Body of pancreas (tissue), 4 donors: ENCODE data around the gene ANTXRL. TPM values are rescaled to one million over a fixed set of nuclear protein-coding genes. Genes with fewer than 3 reads are reported as not detected.
"Not testable (repeated sequence)": the region's sequence is repeated elsewhere in the genome, so short reads cannot be mapped to it uniquely, and the experiment has no call there.

Source experiments
- ATAC-seq: fragments of 150-250 bp; one replicate; pipeline ENCODE4 v1.9.1; 2016
- DNase-seq, 4 donors: peaks; one replicate each; pipeline ENCODE4 v3.0.0-alpha.2; 2019
- H3K27ac ChIP-seq, 4 donors: fragments of 200-600 bp; sonication (generic); 1 replicate in 3 of 4; 2 replicates in 1 of 4; pipeline versions ENCODE4 v1.5.1 to v1.6.1; 2016 to 2019; ENCODE audit warnings: mild to moderate bottlenecking in 1 of 4, mixed read lengths in 1 of 4, moderate library complexity in 1 of 4
- H3K27me3 ChIP-seq, 2 donors: fragments of 200-600 bp; sonication (generic); one replicate each; pipeline ENCODE4 v1.6.0; 2016; ENCODE audit warnings: mild to moderate bottlenecking in 1 of 2
- H3K36me3 ChIP-seq, 2 donors: fragments of 200-600 bp; sonication (generic); replicated peaks in 1 of 2; 2 replicates each; pipeline ENCODE4 v1.5.1; 2016; ENCODE audit warnings: low read depth in 2 of 2; ENCODE audit not compliant: insufficient read depth in 1 of 2
- H3K4me1 ChIP-seq: fragments of 200-600 bp; sonication (generic); one replicate; pipeline ENCODE4 v1.6.0; 2016
- H3K4me3 ChIP-seq, 2 donors: fragments of 200-600 bp; sonication (generic); 1 replicate in 1 of 2; 2 replicates in 1 of 2; pipeline ENCODE4 v1.5.1; 2016 to 2019
- H3K9me3 ChIP-seq, 3 donors: fragments of 200-600 bp; sonication (generic); 1 replicate in 2 of 3; 2 replicates in 1 of 3; pipeline ENCODE4 v1.5.1; 2016
- CTCF ChIP-seq, 7 experiments: fragments of 450-650 bp in 4 of 7; fragments of 200-600 bp in 3 of 7; sonication (generic) in 3 of 7; IDR thresholded peaks; one replicate each; pipeline ENCODE4 v1.5.1; 2016 to 2019; ENCODE audit warnings: antibody characterized with exemption in 7 of 7
- POLR2A ChIP-seq, 3 donors: fragments of 450-650 bp; IDR thresholded peaks; one replicate each; pipeline ENCODE4 v1.6.1; 2016; ENCODE audit warnings: antibody characterized with exemption in 3 of 3, mild to moderate bottlenecking in 2 of 3
- WGBS, 2 donors: methylation state at CpG; one replicate each; pipeline ENCODE4 v1.1.5; 2017; 5-methylcytosine and 5-hydroxymethylcytosine counted together
- intact Hi-C: fragments of 100-400 bp; cut with DNase I; formaldehyde crosslinking; loops from one replicate; pipeline ENCODE4 v1.15.1; 2023
- total RNA-seq, 2 donors: library from RNA; depleted of rRNA; stranded (reverse); fragments of >200 nt; gene quantifications; one replicate each; pipeline ENCODE4 v1.1.0, GENCODE V29; 2016

The ANTXRL gene
- total RNA-seq, 2 donors from 2014 or later: not detected

GRCh38 chr10:46326971-46327370 is 40.2 kb downstream of the ANTXRL start:
- no peaks in the 10 kb centered on the region for H3K9me3 ChIP-seq
- H3K4me1 ChIP-seq: no peaks in the 10 kb centered on the region
- TF ChIP-seq CTCF (IDR thresholded peaks at IDR 0.05) (no peak), POLR2A (IDR thresholded peaks at IDR 0.05) (no peak)
- no peak overlapping the region for H3K27ac ChIP-seq
- 92 to 95% methylated on average over 4 of the region's 4 CpGs for WGBS, 2 donors
- no peak for DNase-seq
- no peak overlapping the region for H3K4me3 ChIP-seq
- H3K36me3 ChIP-seq: no peaks in the 10 kb centered on the region
- ATAC-seq: no peak
- no peaks in the 10 kb centered on the region for H3K27me3 ChIP-seq
- intact Hi-C loops: no loop called here

DNA sequence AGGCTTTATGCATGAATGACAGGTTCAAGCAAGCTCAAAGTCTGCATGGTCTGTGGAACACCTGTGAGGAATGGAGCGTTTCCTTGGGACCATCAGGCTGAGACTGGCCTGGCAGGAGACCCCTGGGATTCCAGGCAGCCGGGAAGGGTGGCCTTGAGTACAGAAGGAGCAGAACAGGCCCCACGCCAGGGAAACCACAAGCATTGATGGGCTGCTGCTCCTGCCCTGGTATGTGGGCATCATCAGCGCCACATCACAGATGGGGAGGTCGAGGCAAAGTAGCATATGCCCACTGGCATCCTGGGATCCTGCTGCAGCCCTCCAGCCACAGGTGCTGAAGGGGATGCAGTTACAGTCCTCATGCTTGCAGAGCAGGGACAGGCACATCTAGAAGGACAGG is 40.9 kb downstream of the ANTXRL start:
- TF ChIP-seq POLR2A (IDR thresholded peaks at IDR 0.05) (no peak), CTCF (IDR thresholded peaks at IDR 0.05) (no peak)
- intact Hi-C loops: no loop called here
- no peak for ATAC-seq

GRCh38 chr10:46328853-46329689 is 42.3 kb downstream of the ANTXRL start:
- H3K27me3 ChIP-seq: no peaks in the 10 kb centered on the region
- intact Hi-C loops: no loop called here

More for the DNA sequence above, 40.9 kb downstream of the ANTXRL start:
- H3K27ac ChIP-seq: no peak overlapping the region
- H3K9me3 ChIP-seq: no peaks in the 10 kb centered on the region
- no peaks in the 10 kb centered on the region for H3K27me3 ChIP-seq
- DNase-seq: no peak
- H3K4me1 ChIP-seq: no peaks in the 10 kb centered on the region
- no peaks in the 10 kb centered on the region for H3K36me3 ChIP-seq
- no peak overlapping the region for H3K4me3 ChIP-seq
- 59 to 83% methylated on average over 3 to 5 of the region's 5 CpGs for WGBS, 2 donors

GRCh38 chr10:46329690-46330016 is 42.9 kb downstream of the ANTXRL start:
- TF ChIP-seq POLR2A (IDR thresholded peaks at IDR 0.05) (no peak), CTCF (IDR thresholded peaks at IDR 0.05) (no peak)
- Histone ChIP-seq H3K4me1 (no peaks in the 10 kb centered on the region), H3K36me3 (no peaks in the 10 kb centered on the region), H3K27ac (no peak overlapping the region), H3K4me3 (no peak overlapping the region), H3K27me3 (no peaks in the 10 kb centered on the region), H3K9me3 (no peaks in the 10 kb centered on the region)
- no peak for ATAC-seq
- WGBS, 2 donors: 61 to 74% methylated on average over 4 to 8 of the region's 8 CpGs
- intact Hi-C loops: no loop called here
- no peak for DNase-seq

More at GRCh38 chr10:46328853-46329689, 42.3 kb downstream of the ANTXRL start:
- Histone ChIP-seq H3K36me3 (no peaks in the 10 kb centered on the region), H3K4me1 (no peaks in the 10 kb centered on the region), H3K9me3 (no peaks in the 10 kb centered on the region), H3K4me3 (no peak overlapping the region), H3K27ac (no peak overlapping the region)
- no peak for ATAC-seq
- TF ChIP-seq CTCF (IDR thresholded peaks at IDR 0.05) (no peak), POLR2A (IDR thresholded peaks at IDR 0.05) (no peak)
- WGBS, 2 donors: 67% methylated on average over 8 to 9 of the region's 9 CpGs
- DNase-seq: no peak

DNA sequence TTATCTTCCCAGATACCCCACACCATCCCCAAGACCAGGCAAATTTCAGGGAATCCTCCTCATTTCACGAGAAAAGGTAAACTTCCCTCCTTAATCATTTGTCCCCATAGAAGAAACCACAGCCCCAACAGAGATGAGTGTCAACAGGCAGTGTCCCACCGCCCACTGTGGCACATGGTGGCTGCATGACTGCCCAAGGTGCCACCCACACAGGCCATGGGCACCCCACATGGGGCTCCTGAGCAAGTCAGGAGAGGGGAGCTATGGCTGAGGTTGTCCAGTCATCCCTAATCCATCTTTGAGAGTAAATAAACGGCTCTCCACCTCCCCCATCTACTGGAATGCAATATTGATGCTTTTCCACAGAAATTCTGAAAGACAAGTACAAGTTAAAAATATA is 44.1 kb downstream of the ANTXRL start:
- TF ChIP-seq POLR2A (IDR thresholded peaks at IDR 0.05) (no peak), CTCF (IDR thresholded peaks at IDR 0.05) (no peak)
- ATAC-seq: no peak
- Histone ChIP-seq H3K27ac (no peak overlapping the region), H3K36me3 (no peaks in the 10 kb centered on the region), H3K4me1 (no peaks in the 10 kb centered on the region), H3K4me3 (no peak overlapping the region), H3K9me3 (no peaks in the 10 kb centered on the region), H3K27me3 (no peaks in the 10 kb centered on the region)
- DNase-seq: no peak
- 54 to 57% methylated on average over 2 to 3 of the region's 3 CpGs for WGBS, 2 donors
- intact Hi-C loops: no loop called here

- 78% methylated on average over 4 of the region's 4 CpGs; no CpG with 5 or more reads in 1 of the 2 donors for WGBS, 2 donors
These were observed 78.7 kb downstream of the ANTXRL start for GRCh38 chr10:46365484-46365883.

DNA sequence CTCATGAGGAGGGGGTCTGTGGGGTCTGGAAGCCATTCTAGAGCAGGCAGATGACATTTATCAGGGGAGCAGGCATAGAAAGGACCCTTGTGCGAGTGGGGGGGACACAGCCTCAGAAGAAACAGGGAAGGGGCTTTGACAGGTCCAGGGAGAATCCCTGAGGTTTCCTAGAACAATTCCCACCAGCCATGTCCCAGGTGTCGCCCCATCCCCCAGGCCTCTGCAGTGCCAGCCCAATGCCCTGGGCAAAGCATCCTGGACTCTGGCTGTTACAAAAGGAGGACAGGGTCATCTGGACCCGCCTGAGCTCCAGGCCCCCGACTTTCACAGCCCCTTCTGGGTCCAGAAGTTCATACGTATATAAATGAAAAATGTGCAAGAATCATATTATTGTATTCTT is 80.4 kb downstream of the ANTXRL start:
- DNase-seq, H3K27me3 ChIP-seq, H3K9me3 ChIP-seq, H3K27ac ChIP-seq, H3K4me1 ChIP-seq, H3K4me3 ChIP-seq, H3K36me3 ChIP-seq, intact Hi-C loops, ATAC-seq: not testable (repeated sequence)
- no CpG with 5 or more reads among the region's 5 CpGs for WGBS, 2 donors

More at GRCh38 chr10:46365484-46365883, 78.7 kb downstream of the ANTXRL start:
- H3K4me3 ChIP-seq, H3K36me3 ChIP-seq, DNase-seq, H3K4me1 ChIP-seq, intact Hi-C loops, H3K27ac ChIP-seq, ATAC-seq, H3K9me3 ChIP-seq, H3K27me3 ChIP-seq: not testable (repeated sequence)
